ENCODE results near the gene EHBP1.

Gene EHBP1

DNA sequence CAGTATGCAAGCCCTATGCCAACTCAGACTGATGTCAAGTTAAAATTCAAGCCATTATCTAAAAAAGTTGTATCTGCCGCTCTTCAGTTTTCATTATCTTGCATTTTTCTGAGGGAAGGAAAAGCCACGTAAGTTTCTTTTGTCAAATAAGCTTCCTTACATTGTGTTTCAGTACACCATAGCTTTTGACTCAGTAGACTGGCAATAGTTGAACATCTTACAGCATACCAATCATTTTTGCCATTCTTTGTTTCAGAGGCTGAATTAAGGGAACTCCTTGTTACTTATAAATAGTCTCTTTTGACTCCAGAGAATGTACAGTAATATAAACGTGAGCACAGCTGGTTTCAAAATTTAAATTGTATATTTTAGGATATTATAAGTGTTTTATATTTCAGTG is 120.6 kb downstream of the EHBP1 start:
- DNase-seq, result no peak

DNA sequence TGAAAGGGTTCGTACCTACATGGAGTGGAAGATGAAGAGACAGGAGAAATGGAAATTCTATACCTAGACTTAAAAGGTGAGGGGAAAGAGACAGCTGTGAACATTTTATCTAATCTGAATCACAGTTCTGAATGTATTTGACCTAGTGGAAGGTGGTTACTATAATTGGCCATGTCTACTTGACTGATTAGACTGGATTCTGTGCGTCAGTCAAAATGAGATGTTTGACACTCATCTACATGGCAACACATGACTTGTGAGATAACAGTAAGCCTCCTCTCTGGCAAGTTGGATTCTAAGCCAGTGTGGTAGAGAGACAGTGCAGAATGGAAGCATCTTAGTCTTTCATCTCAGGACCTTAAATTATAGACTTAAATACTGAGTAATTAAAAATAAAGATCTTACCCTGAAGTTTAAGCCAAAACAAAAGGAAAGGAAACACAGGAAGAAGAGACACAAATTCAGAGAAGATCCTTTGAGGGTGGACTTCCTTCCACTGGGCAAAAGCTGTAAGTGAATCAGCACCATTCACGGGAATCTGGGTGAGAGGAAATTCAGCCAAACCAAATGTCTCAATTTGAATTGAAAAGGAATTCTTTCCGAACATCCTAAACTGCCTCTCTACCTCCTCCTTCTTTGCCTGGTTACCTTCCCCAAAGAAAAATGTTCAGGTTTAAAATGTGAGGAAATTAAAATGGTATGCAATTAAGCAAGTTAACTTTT is 121.6 kb downstream of the EHBP1 start:
- DNase-seq, result no peak

DNA sequence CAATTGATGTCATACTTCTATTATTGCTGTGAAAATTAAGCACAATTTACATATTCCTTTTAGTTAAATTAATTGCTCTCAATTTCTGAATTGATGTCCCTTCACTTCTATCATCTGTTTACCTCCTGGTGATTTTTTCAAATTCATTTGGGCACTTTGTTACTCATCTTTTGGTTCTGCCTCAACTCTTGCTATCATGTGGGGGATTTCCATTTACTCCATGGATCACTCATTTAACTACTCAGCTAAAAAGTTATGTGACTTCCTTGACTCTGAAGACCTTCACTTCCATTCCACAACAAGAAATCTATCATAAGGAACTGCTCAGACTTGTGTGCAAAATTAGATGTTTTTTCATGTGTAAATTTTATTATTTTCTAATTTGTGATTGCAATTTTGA is 126.2 kb downstream of the EHBP1 start:
- DNase-seq, result no peak

DNA sequence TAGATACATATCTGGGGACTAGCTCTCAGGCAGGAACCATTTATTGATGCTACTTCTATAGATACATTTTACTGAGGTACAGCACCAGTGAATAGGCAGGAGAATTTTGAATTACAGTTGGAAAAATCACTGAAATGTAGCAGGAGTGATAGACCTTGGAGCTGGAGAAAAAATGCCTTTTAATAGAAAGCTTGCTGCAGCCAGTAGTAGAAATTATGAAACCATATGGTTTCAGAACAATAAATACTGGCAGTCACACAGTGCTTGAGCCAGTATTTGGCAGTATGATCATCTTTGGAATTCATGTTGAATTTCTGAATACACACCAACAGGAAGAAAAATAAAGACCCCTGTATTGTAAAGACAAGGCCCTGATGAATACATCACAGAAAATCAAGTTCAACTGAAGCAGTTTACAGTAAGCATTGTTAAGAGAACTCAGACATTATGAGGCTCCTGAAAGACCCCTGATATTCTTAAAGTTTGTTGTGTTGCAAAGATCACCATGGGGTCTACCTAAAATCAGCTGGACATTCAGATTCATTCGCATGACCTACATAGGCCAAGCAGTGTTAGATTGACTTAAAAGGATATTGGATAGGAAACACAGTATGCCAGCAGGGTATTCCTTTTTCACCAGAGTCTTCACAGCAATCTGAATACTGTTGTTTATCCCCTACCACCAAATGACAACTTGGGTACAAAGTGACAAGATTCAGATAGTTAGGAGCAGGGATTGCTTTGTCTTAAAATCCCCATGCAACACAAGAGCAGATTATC is 139.0 kb downstream of the EHBP1 start:
- no peak for DNase-seq

DNA sequence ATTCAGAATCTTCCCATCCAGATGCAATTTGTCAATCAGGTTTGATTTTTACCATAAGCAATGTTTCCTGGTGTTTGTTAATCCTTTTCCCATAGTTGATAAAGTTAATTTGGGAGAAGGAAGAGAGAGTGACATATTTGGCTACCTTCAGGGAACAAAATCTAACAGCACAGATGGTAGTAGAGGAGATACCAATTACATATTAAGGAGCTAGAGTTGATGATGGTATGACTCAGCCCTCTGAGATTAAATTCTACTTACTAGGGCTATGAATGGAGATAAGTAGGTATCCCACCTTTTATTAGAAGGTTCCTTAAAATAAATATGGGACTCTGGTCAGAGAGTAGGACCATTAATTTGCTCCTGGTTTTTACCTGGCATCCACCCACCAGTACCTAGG is 139.7 kb downstream of the EHBP1 start:
- DNase-seq, result no peak

DNA sequence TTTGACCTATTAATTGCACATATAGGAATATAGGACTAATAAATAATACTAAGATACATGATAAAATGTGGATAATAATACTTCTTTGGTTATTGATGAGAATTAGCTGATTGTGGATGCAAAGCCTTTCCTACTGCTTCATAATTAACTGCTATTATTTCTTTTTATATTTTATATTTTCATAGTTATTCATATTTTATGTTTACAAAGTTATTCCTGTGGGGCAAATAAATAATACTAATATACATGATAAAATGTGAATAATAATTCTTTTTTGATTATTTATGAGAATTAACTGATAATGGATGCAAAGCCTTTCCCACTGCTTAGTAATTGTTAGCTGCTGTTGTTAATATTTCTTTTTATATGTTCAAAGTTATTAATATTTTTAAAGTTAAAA is 146.7 kb downstream of the EHBP1 start:
- no peak for DNase-seq

DNA sequence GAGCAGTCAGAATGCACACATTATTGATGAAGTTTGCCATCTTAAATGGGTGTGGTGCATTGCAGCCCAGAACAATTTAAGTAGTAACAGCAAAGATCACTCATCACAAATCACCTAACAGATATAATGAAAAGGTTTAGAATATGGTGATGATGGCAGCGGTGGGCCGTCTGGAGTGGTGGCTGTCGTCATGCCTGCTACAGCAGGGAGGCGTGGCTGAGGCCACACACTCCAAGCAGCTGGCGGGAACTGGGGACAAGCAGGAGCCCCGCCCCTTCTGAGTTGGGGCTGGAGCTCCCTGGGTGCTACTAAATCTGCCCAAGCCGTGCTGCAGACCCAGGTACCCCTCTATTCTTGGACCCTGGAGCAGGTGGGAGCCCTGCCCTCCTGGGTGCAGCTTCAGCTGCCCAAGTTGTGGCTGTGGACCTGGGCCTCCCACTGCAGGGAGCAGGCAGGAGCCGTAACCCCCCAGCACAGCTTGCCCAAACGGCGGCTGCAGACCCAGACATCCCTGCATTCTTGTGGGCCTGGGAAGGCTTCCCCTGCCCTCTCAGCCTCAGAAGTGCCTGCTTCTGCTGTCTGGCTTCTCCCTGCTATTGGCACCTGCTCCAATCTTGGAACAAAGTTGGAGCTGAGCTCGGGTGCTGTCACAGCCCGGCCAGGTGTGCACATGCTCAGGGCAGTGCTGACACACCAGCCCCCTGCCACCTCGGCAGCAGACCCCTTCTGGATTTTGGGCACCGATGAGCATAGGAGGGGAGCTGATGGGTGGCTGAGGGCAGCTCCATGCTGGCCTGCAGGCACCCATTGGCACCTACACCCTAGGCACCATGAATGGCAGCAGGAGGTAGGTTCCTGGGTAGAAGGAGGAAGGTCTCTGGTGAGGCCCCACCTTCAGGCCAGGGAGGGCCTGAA is 149.3 kb downstream of the EHBP1 start:
- no peak for DNase-seq

DNA sequence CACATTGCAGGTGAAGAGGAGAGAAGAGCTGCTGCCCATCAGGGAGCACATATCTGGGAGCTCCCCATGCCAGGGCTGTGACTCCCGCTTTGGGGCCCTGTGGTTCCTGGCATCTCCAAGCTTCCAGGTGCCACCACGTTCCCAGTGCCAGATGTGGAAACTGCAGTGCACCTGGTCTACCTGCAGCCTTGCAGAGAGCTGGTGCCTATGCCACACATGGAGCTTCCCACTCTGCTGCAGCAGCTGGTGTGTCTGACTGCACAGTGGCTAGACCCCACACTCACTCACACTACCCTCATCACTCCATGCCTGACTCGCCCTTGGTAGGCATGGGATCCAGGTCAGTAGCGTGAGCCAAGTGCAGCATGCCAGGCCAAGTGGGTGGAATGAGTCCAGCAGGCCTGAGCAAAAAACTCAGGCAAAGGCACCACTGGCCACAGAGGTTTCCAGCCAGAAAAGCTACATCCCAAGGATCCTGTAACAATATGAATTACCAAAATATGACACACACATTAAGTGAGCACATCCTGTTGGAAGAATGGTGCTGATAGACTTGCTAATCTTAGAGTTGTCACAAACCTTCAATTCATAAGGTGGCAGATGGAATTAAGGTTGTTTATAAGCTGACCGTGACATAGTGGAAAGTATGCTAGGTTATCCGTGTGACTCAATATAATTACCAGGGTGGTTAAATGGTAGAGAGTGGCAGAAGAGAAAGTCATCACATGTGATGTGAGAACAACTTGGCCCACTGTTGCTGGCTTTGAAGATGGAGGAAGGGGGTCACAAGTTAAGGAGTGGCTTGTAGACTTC is 150.9 kb downstream of the EHBP1 start:
- DNase-seq, result no peak

DNA sequence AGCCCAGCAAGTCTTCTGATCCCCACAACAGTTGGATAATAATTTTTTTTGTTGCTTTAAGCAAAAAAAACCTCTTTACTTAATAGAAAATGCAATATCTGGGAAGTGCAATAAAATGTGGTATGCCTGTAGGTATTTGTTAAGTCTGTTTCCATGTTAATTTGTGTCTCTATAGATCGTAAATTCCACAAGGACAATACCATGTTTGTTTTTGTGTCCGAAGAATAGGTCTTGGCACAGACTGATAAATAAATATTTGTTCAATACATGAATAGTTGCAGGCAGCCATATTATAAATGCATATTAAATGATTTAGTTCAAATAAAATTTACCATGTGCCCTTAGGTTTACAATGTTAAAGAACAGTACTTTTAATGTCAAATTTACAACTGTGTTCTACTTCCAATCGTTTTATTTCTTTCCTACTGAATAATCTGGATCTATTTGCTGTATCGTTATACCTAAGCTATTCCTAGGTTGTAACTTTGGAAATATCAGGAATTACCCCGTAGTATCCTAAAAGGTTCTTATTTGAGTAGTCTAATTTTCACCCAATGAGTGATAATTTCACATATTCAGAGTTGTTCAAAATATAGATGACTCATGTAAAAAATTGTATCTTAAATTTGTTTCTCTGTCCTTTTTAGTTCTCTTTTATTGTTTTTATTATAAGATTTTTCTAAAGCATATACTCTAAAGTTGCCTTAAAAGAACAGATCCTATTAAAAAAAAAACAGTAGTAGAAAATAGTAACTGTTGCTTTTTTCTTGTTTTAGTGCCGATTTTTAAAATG is 151.8 kb downstream of the EHBP1 start:
- DNase-seq, result no peak

DNA sequence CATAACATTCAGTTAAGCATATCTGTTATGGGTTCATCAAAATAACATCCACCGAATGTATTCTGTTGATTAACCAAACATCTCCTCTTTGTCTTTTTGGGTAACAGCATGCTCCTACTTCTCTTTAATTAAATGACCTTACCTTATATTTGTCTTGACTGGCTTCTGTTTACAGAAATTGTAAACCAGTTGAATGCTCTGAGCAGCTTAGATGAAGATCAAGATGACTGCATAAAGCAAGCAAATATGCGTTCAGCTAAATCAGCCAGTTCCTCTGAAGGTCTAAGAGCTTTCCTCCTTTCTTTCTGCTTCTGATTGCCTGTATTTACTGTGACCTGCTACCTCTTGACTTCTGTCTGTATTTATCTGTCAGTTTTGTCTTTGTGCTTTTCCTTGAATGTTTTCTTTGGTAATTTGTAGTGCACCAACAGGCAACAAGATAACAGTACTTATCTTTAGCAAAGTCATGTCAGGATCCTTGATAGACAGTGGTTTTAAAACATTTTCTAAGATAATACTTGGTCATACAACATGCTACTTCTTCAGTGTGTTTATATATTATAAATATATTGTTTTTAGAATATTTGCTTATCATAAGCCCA is 152.8 kb downstream of the EHBP1 start:
- DNase-seq, result no peak

DNA sequence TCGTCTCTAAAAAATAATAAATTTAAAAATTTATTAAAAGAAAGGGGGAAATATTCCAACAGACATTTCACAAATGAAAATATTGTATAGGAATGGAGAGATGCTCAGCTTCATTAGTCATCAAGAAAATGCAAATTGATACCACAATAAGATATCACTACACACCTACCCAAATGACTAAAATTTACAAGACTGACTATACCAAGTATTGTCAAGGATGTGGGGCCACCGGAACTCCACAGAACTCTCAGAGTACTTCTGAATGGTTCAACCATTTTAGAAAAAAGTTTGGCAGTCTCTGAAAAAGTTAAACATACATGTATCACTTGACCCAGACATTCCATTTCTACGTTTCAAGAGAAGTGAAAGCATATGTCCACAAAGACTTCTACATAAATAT is 163.4 kb downstream of the EHBP1 start:
- no peak for DNase-seq

DNA sequence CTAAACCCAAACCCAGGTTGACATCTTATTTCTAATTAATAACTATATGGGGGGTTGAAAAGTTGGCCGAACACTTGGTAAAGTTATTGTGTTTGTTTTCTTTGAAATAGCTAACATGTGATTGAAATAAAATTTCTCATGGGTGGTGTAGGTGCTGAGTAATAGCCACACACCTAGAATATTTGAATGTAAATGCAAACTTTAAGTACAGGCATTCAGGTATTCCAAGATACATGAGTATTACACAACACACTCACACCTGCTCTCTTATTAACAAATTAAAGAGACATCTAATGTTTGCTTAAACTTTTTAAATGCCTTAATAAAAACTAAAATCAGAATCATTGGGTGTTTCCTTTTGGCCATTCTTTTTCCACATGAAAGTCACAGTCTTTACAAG is 165.5 kb downstream of the EHBP1 start:
- no peak for DNase-seq

DNA sequence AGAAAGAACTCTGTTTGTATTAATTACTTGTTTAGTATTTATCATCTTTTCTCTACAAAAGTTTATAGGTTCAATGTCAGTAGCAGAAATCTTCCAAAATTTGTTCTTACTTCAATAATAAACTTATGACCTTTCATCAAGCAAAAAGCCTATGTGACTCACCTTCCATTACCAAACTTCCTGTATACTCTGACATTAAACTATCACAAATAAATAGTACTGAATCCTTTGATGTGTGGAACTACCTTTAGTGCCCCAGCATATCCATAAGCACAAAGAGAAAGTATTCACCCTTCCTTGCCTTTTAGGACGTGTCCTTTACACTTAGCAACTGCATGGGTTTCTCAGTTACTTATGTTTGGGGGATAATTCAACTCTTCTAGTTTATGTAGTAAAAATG is 166.0 kb downstream of the EHBP1 start:
- no peak for DNase-seq

DNA sequence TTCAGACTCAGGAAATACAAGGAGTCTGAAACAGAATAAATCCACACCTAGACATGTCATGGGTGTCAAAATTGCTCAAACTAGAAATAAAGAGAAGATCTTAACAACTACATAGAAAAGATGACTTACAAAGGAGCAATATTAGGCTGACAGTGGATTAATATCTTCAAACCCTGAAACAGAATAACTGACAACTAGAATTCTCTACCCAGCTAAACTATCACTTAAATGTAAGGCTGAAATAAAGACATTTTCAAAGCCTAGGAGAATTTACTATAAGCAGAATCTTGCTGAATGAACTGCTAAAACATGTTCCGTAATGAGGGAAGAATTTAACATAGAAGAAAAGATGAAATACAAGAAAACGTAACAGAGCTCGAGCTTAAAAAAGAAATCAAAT is 168.1 kb downstream of the EHBP1 start:
- DNase-seq, result no peak

DNA sequence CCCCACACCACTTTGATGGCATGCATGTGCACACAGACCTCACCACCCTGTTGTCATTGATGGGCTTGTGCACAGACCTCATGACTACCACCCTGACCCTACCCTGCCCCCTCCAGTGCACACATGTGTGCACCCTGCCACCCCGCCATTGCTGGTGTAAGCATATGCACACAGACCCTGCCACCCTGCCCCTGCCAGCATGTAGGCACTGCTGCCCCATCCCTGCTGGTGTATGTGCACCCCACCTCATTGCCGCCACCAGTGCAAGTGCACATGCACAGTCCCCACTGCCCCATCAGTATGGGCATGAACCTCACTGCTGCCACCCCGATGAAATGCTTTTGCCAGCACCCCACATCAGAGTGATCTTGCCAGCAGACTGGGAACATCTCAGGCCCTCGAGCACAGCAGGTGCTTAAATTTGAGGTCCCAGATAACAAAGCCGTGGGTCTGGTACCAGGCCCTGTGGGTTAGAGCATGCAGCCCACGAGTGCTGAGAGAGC is 169.4 kb downstream of the EHBP1 start:
- DNase-seq, result no peak

DNA sequence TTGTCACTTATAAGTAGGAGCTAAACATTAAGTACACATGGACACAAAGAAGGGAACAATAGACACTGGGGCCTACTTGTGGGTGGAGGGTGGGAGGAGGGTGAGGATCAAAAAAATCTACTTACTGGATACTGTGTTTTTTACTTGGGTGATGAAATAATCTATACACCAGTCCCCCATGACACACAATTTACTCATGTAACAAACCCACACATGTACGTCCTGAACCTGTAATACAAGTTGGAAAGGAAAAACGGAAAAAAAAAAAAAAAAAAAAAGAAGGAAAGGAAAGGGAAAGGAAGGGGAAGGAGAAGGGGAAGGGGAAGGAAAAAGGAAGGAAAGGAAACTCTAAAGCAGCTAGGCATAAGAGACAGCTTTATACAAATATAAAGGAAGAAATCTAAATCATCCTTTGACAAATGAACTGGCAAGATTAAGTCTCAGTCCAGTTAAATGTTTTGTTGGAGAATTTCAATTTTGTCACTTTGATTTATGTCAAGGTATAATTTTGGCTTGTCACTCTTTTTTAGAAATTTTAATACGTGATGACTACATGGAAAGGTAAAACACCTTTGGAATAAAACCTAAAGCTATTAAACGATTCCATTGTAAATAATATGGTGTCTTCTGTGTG is 175.8 kb downstream of the EHBP1 start:
- no peak for DNase-seq

DNA sequence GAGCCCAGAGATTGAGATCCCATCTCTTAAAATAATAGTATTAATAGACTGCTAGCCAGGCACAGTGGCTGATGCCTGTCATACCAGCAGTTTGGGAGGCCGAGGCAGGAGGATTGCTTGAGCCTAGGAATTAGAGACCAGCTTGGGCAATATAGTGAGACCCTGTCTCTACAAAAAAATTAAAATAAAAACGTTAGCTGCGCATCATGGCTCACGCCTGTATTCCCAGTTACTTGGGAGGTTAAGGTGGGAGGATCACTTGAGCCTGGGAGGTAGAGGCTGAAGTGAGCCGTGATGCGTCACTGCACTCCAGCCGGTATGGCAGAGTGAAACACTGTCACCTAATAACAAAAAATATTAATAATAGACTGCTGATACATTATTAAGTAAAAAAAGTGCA is 178.1 kb downstream of the EHBP1 start:
- no peak for DNase-seq

DNA sequence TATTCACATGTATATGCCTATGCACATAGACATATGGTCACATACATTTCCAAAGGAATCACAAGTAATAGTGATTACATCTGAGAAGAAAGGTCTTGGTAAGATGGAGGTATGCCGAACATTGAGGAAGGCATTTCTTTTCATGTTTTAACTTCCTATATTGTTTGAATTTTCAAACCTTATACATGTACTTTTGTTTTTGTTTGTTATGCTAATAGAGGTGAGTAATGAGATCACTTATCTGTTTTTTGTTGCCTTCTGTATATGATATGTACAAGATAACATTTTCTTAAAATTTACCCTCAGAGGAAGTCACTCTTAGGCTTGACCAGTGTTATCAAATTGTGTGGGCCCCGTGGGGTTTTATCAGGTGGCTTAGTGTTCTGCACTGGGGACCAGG is 178.6 kb downstream of the EHBP1 start:
- DNase-seq, result no peak

DNA sequence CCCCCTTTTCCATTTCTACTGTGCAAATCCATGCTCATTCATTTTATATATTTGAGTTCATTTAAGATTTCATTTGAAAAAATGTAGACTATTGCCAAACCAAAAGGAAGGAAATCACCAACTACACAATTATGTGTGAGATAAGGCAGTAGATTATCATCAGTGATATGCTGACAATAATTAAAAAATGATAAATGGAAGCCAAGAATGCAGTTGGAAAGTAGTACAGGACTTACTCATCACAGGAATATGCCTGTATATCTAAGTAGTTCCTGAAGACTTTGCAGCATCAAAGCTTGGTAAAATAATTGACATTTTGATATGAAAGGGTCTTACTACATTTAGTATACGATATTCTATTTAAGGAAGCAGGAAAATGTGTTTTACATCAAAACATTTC is 179.0 kb downstream of the EHBP1 start:
- no peak for DNase-seq

DNA sequence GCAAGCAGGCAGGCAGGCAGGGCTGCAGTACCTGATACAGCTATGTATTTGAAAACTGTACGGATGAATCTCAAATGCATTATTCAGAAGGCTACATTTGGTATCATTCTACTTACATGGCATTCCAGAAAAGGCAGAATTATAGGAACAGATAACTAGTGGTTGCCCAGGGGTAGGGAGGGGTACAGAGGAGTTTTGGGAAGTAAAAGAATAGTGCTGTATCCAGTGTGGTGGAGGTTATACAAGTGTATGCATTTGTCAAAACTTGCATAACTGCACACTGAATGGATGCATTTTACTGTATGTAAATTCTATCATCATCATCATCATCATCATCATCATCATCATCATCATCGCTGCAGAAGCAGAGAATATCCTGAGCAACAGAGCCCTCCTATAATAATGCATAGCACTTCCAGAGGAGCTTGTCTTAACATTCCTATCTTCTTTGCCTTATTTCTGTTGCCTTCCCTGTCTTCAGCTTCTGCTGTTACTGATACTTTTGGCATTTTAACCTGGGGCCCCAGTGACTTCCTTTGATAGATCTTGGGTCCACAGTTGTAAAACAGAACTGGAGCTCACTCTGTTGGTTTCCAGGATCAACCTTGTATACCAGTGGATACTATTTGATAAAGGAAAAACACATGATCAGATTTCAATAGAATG is 189.6 kb downstream of the EHBP1 start:
- no peak for DNase-seq
